Gastrocnemius medialis (tissue), 4 donors: ENCODE measurements around the gene ACVR1. TPM values are rescaled to one million over a fixed set of nuclear protein-coding genes. Genes with fewer than 3 reads are reported as not detected.

Experiments
- ATAC-seq, 2 donors: fragments of 150-250 bp; one replicate each; pipeline ENCODE4 v1.9.1; 2016
- DNase-seq, 2 donors: peaks; one replicate each; pipeline ENCODE4 v3.0.0-alpha.2; 2019
- H3K27ac ChIP-seq, 4 donors: fragments of 200-600 bp; sonication (generic); 1 replicate in 1 of 4; 2 replicates in 3 of 4; pipeline ENCODE4 v1.5.1; 2016 to 2018; ENCODE audit warnings: mild to moderate bottlenecking in 2 of 4, moderate library complexity in 1 of 4
- H3K27me3 ChIP-seq, 3 donors: fragments of 200-600 bp; sonication (generic) in 2 of 3; 1 replicate in 1 of 3; 2 replicates in 2 of 3; pipeline versions ENCODE4 v1.5.1 to v1.6.0; 2016 to 2019; ENCODE audit warnings: mild to moderate bottlenecking in 1 of 3, moderate library complexity in 1 of 3
- H3K36me3 ChIP-seq, 2 donors: fragments of 200-600 bp; sonication (generic) in 1 of 2; one replicate each; pipeline ENCODE4 v1.5.1; 2017 to 2018
- H3K4me1 ChIP-seq, 2 donors: fragments of 200-600 bp; sonication (generic) in 1 of 2; one replicate each; pipeline ENCODE4 v1.5.1; 2016 to 2017; ENCODE audit warnings: mild to moderate bottlenecking in 2 of 2
- H3K4me3 ChIP-seq, 4 donors: fragments of 200-600 bp; sonication (generic) in 3 of 4; 1 replicate in 1 of 4; 2 replicates in 3 of 4; pipeline ENCODE4 v1.5.1; 2016 to 2019; ENCODE audit warnings: mild to moderate bottlenecking in 2 of 4
- H3K9me3 ChIP-seq, 3 donors: fragments of 200-600 bp; sonication (generic) in 2 of 3; 1 replicate in 1 of 3; 2 replicates in 2 of 3; pipeline ENCODE4 v1.5.1; 2016 to 2019
- CTCF ChIP-seq, 5 experiments: fragments of 450-650 bp in 3 of 5; fragments of 200-600 bp in 2 of 5; sonication (generic) in 2 of 5; IDR thresholded peaks in 4 of 5; conservative IDR thresholded peaks in 1 of 5; 1 replicate in 4 of 5; 2 replicates in 1 of 5; pipeline ENCODE4 v1.5.1; 2016 to 2019; ENCODE audit warnings: antibody characterized with exemption in 5 of 5, mild to moderate bottlenecking in 3 of 5, moderate library complexity in 3 of 5
- POLR2A ChIP-seq, 2 donors: fragments of 450-650 bp; IDR thresholded peaks; one replicate each; pipeline ENCODE4 v1.6.1; 2017; ENCODE audit warnings: antibody characterized with exemption in 2 of 2, mild to moderate bottlenecking in 2 of 2, moderate library complexity in 2 of 2
- in situ Hi-C, 4 donors: fragments of 200-750 bp; cut with MboI; loops; one replicate each; pipeline versions ENCODE4 v1.15.0 to v1.8.0; 2017; ENCODE audit warnings: low sequenced_read_pairs in 4 of 4
- intact Hi-C: fragments of 100-400 bp; cut with DNase I; formaldehyde crosslinking; loops from one replicate; pipeline ENCODE4 v1.15.1; 2023; ENCODE audit warnings: low total_unique reads
- total RNA-seq, 4 donors: library from RNA; depleted of rRNA; stranded (reverse); fragments of >200 nt; gene quantifications; one replicate each; pipeline versions ENCODE4 v1.1.0 to v1.2.3, GENCODE V29; 2016

ACVR1 gene
- total RNA-seq, 4 donors from 2014 or later = 10.8 to 18.4 (median 12.2) TPM

- Histone ChIP-seq H3K27me3 (no peaks in the 10 kb centered on the region), H3K4me1 (no peaks in the 10 kb centered on the region), H3K4me3 (no peak overlapping the region), H3K9me3 (no peaks in the 10 kb centered on the region), H3K27ac (no peak overlapping the region), H3K36me3 (peaks cover 3 to 65% of the 10 kb centered on the region in 2 donors)
- in situ Hi-C loops (no loop called here), intact Hi-C loops (no loop called here)
- ATAC-seq = no peak
- DNase-seq = no peak
- TF ChIP-seq POLR2A (IDR thresholded peaks at IDR 0.05) = no peak
These were observed 142.9 kb downstream of the ACVR1 start for GRCh38 chr2:157733263-157733662.

GRCh38 chr2:157732596-157732995 lies 143.5 kb downstream of the ACVR1 start:
- intact Hi-C loops = no loop called here
- H3K4me1 ChIP-seq = no peaks in the 10 kb centered on the region
- no peaks in the 10 kb centered on the region for H3K9me3 ChIP-seq
- no peak overlapping the region for H3K4me3 ChIP-seq
- H3K36me3 ChIP-seq = peaks cover 3 to 61% of the 10 kb centered on the region in 2 donors
- DNase-seq = no peak
- H3K27ac ChIP-seq = no peak overlapping the region
- in situ Hi-C loops = no loop called here
- H3K27me3 ChIP-seq = no peaks in the 10 kb centered on the region
- TF ChIP-seq CTCF (IDR thresholded peaks at IDR 0.05 in 4 of 5, conservative IDR thresholded peaks at IDR 0.05 in 1 of 5) (no peak), POLR2A (IDR thresholded peaks at IDR 0.05) (no peak)
- no peak for ATAC-seq

- no peak overlapping the region for H3K27ac ChIP-seq
- H3K9me3 ChIP-seq = peaks cover 0 to 3% (median 0%) of the 10 kb centered on the region in 3 donors
- H3K4me1 ChIP-seq = no peaks in the 10 kb centered on the region
- H3K27me3 ChIP-seq = no peaks in the 10 kb centered on the region
- TF ChIP-seq POLR2A (IDR thresholded peaks at IDR 0.05) = no peak
- no peak for TF ChIP-seq CTCF (IDR thresholded peaks at IDR 0.05 in 4 of 5, conservative IDR thresholded peaks at IDR 0.05 in 1 of 5)
- peaks cover 0 to 37% of the 10 kb centered on the region in 2 donors for H3K36me3 ChIP-seq
- no peak overlapping the region for H3K4me3 ChIP-seq
- ATAC-seq (no peak), DNase-seq (no peak)
- intact Hi-C loops = no loop called here
- in situ Hi-C loops = no loop called here
These were observed 148.4 kb downstream of the ACVR1 start for GRCh38 chr2:157727693-157728092.

- intact Hi-C loops (no loop called here), in situ Hi-C loops (no loop called here)
- Histone ChIP-seq H3K4me3 (no peak overlapping the region), H3K4me1 (no peaks in the 10 kb centered on the region), H3K36me3 (peaks cover 0 to 35% of the 10 kb centered on the region in 2 donors), H3K27ac (no peak overlapping the region), H3K9me3 (peaks cover 0 to 3% (median 0%) of the 10 kb centered on the region in 3 donors), H3K27me3 (no peaks in the 10 kb centered on the region)
- DNase-seq (no peak), ATAC-seq (no peak)
- TF ChIP-seq POLR2A (IDR thresholded peaks at IDR 0.05) = no peak
- TF ChIP-seq CTCF (IDR thresholded peaks at IDR 0.05 in 4 of 5, conservative IDR thresholded peaks at IDR 0.05 in 1 of 5) = no peak
These were observed 149.2 kb downstream of the ACVR1 start for GRCh38 chr2:157726946-157727345.

- in situ Hi-C loops = no loop called here
- DNase-seq = no peak
- Histone ChIP-seq H3K4me1 (no peaks in the 10 kb centered on the region), H3K4me3 (no peak overlapping the region), H3K36me3 (peaks cover 0 to 41% of the 10 kb centered on the region in 2 donors), H3K27ac (no peak overlapping the region), H3K9me3 (peaks cover 0 to 3% (median 0%) of the 10 kb centered on the region in 3 donors), H3K27me3 (no peaks in the 10 kb centered on the region)
- no peak for ATAC-seq
- TF ChIP-seq CTCF (IDR thresholded peaks at IDR 0.05 in 4 of 5, conservative IDR thresholded peaks at IDR 0.05 in 1 of 5) (no peak), POLR2A (IDR thresholded peaks at IDR 0.05) (no peak)
- intact Hi-C loops = no loop called here
These were observed 150.3 kb downstream of the ACVR1 start for GRCh38 chr2:157725846-157726245.
